CD4-positive, alpha-beta T cell treated with Interleukin-15 for 4 hours (primary cell): ENCODE data around the gene EHMT2.
A peak's percentile ranks its signal among the peaks of the same experiment; 100 is the strongest.
"Not testable (repeated sequence)": the region's sequence is repeated elsewhere in the genome, so short reads cannot be mapped to it uniquely, and the experiment has no call there.

Source experiments
- DNase-seq: peaks from one replicate; pipeline ENCODE4 v3.0.0-alpha.2; 2020; ENCODE audit warnings: low spot score

EHMT2 gene

DNA sequence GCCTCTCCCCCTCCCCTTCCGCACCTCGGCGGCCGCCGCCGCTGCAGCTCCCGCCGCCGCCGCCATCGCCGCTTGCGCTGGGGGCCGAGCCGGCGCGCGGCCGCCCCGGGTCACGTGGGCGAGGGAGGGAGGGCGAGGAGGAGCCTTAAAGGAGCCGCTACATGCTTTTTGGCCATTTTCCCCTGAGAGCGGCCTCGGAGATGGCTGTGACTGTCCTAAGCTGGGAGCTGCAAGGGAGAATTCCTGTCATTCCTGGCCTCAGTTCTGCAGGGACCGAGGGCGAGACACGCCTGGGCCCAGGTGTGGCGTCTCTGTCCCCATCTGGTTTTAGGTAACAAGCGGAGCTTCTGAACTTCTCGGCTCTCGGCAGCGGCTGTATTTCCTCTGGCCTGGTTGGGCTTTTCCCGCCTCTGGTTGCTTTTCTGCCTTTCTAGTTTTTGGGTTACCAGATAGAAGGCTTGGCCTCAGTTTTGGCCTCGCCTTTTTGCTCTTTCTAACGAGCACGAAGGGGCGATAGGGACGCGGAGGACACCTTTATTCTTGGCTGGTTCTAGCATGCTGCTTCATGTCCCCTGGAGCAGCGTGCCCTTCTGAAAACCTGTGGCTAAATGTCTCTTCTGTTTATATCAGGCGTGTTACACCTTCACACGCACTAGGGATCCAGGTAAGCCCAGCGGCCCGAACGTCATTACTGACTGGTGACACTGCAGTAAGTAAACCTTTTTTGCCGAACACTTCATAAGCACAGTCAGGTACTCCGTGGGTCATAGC, at the start of gene EHMT2:
TSS of gene EHMT2 (minus strand) at position 87 of the 771 bp plus-strand sequence. CDS start at position 66, 21 bp downstream.
- DNase-seq: peak; percentile 80

DNA sequence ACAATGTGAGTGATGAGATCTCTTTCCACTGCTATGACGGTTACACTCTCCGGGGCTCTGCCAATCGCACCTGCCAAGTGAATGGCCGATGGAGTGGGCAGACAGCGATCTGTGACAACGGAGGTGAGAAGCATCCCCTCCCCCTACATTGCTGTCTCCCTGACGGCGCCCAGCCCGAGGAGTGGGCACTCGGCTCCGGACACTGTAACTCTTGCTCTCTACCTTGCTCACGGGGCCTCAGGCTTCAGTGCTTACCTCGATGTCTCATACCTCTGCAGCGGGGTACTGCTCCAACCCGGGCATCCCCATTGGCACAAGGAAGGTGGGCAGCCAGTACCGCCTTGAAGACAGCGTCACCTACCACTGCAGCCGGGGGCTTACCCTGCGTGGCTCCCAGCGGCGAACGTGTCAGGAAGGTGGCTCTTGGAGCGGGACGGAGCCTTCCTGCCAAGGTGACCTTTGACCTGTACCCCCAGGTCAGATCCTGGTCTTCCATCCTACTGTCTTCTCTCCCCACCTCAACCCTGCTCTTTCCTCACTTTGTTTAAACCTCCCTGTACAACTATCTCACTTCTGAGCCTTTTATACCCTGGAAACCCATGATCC, 49.7 kb upstream of the EHMT2 start:
- DNase-seq: no peak

GRCh38 chr6:31946370-31946885, 48.9 kb upstream of the EHMT2 start:
- no peak for DNase-seq

- no peak for DNase-seq
Measured at GRCh38 chr6:31945507-31946369, 48.2 kb upstream of the EHMT2 start, which contains the start of gene CFB. CFB (plus strand) TSS chr6:31946095; CDS start chr6:31946222, 127 bp downstream.

- DNase-seq: no peak
Measured at GRCh38 chr6:31945154-31945506, 47.6 kb upstream of the EHMT2 start.

- no peak for DNase-seq
Measured at GRCh38 chr6:31943742-31944141, 46.2 kb upstream of the EHMT2 start.

DNA sequence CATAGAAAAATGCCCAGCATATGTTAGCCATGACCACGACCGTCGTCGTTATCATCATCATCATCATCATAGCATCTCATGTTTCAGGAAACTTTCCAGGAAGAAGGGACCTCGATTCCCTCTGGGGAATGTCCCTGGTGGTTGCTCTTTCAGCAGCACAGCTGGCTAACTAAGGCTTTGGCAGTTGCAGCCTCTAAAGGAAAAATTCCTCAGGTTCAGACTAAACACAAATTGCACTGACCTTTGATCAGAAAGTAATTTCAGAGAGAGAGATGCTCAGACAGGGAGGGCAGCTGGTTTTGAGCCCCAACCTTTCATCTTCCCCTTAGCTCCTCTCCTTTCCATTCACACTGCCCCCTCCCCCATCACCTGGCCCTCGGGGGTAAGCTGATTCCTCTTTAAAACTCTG, 42.8 kb upstream of the EHMT2 start:
- DNase-seq: no peak

DNA sequence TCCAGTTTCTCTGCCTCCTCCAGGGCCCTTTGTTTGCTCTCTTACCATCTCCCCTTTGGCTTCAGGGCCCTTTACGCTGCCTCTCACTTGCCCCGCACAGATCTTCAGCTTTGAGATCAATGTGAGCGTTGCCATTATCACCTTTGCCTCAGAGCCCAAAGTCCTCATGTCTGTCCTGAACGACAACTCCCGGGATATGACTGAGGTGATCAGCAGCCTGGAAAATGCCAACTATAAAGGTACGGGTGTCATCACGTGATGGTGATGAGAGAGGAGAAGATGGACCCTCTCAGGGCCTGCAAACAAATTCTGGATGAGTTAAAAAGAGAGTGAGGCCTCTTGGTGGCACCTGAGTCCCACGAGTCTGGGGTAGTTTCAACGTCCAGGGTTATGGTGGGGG, 38.3 kb upstream of the EHMT2 start:
- no peak for DNase-seq

GRCh38 chr6:31935021-31935420, 37.5 kb upstream of the EHMT2 start:
- no peak for DNase-seq

DNA sequence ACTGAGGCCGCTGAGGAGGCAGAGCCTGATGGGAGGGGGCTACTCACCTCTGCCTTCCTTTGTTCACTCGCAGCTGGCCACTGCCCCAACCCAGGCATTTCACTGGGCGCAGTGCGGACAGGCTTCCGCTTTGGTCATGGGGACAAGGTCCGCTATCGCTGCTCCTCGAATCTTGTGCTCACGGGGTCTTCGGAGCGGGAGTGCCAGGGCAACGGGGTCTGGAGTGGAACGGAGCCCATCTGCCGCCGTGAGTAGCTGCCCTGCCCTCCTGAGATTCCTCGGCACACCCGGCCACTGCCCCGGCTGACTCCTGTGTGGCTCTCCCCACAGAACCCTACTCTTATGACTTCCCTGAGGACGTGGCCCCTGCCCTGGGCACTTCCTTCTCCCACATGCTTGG, 36.0 kb upstream of the EHMT2 start:
- no peak for DNase-seq

- DNase-seq: not testable (repeated sequence)
Measured at GRCh38 chr6:31932137-31932536, 34.6 kb upstream of the EHMT2 start.

DNA sequence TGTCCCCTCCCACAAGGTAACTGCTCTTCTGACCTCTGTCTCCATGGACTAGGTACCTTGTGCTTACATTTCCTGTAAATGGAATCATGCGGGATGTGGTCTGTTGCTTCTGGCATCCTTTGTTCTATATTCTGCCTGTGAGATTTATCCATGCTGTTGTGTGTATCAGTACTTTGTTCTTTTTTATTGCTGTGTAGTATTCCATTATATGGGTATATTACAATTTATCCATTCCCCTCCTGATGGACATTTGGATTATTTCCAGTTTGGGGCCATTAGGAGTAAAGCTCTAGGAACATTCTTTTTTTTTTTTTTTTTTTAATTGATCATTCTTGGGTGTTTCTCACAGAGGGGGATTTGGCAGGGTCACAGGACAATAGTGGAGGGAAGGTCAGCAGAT, 33.5 kb upstream of the EHMT2 start:
- DNase-seq: no peak

DNA sequence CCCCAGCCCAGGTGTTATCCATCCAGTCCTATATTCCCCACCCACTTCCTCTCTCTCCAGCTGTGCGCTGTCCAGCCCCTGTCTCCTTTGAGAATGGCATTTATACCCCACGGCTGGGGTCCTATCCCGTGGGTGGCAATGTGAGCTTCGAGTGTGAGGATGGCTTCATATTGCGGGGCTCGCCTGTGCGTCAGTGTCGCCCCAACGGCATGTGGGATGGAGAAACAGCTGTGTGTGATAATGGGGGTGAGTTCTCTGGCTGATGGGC, 31.1 kb upstream of the EHMT2 start:
- DNase-seq: no peak

- no peak for DNase-seq
Measured at GRCh38 chr6:31927863-31928671, 30.6 kb upstream of the EHMT2 start.

- no peak for DNase-seq
Measured at GRCh38 chr6:31927242-31927862, 29.9 kb upstream of the EHMT2 start, which contains the start of gene C2. C2 (plus strand) TSS chr6:31927717; CDS start chr6:31927753, 36 bp downstream.

DNA sequence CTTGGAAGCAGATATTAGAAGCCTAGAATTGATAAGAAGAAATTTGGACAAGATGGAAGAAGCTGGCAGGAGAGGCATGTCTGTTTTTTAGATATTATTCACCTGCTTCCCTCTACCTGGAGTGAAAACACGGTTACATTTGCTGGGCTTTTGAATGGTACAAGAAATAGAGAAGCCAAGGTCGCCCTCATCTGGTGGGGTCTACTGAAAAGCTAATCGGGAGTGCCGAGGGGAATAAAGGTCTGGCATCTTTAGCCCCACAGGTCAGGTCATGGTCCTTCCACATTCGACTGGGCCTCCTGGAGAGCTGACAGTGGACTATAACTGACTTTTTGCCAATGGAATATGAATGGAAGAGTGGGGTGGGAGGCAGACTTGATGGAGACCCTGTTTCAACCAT, 25.4 kb upstream of the EHMT2 start:
- no peak for DNase-seq

DNA sequence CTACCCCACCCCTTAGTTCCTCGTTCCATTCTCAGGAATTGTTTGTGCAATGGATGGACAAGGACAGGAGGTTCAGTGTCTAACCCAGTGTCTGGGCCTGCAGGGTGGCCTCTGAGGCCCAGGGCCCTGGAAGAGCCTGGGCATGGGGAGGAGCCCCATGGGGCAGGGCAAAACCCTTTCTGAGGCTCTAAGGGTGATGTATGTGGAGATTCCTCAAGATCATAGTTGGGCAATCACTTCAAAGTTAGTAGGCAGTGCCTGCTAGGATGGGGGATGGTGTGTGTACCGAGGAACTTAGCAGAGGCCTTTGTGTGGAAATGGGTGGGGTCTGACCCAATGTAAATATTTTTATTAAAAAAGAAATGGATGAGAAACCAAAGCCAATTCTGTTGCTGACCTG, 23.3 kb upstream of the EHMT2 start:
- no peak for DNase-seq

DNA sequence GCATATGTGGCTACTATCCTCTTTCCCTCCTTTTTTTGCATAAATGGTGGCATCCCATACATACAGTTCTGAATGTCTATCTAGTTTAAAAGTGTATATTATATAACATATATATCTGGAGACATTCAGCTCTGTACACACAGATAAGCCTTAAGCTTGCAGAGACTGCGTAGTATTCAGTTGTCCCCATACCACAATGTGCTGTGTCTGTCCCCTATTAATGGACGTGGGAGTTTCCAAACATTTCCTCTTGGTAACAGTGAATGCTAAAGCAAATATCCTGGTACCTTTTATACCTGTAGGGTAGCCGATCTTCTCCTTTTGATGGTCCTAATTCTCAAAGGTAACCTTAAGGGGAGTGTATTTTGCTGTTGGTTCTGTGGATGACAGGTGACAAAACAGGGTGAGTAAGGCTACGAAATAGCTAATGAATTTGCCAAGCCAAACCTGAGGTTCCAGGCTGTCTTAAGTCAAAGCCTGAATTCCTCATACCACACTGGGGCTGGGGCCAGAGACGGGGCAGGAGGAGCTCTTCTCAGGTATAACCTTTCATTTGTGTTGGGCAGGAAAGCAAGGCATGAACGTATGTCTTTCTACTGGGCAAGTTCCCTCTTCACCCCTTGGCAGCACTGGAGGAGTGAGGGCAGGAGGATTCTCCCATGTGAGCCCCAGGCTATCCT, 22.3 kb upstream of the EHMT2 start:
- no peak for DNase-seq

DNA sequence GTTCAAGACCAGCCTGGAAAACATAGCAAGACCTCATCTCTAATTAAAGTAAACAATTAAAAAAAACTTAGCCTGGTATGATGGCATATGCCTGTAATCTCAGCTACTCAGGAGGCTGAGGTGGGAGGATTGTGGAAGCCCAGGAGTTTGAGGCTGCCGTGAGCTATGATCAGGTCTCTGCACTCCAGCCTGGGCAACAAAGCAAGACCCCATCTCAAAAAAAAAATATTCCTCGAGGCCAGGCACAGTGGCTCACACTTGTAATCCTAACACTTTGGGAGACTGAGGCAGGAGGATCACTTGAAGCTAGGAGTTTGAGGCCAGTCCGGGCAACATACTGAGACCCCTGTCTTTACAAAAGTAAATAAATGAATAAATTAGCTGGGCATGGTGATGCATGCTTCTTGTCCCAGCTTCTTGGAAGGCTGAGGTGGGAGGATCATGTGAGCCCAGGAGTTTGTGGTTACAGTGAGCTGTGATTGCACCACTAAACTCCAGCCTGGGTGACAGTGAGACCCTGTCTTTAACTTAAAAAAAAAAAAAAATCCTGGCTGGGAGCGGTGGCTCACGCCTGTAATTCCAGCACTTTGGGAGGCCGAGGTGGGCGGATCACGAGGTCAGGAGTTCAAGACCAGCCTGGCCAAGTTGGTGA, 20.7 kb upstream of the EHMT2 start:
- DNase-seq: no peak

DNA sequence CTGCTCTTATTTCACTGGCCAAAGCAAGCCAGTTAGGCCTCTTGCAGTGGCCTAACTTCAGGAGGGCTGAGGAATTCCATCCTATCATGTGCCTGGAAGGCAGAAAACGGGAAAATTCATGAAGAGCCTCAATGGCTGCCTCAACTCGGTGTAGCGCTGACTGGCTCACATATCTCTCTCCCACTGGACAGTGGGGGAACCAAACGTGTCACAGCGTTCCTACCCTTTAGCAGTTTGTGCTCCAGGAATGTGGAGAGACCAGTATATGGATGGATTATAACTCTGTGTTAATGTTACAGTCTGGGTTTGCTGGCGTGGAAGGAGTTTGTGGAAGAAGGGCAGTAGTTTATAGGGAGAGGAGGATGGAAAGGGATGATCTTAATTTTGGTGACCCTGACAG, 18.3 kb upstream of the EHMT2 start:
- no peak for DNase-seq
